22Rv1 (cell line): ENCODE measurements around the gene PLRG1.

Experiments used
- ZFX ChIP-seq: fragments of 450-650 bp; IDR thresholded peaks from 2 replicates; pipeline ENCODE4 v1.6.1; 2017; ENCODE audit warnings: antibody characterized with exemption, borderline replicate concordance
- TF ChIP-seq, protein P1 (sequence below): fragments of 450-650 bp; IDR thresholded peaks from 2 replicates; pipeline ENCODE4 v1.5.1; 2017; ENCODE audit warnings: mild to moderate bottlenecking

- TF ChIP-seq, protein P1, sequence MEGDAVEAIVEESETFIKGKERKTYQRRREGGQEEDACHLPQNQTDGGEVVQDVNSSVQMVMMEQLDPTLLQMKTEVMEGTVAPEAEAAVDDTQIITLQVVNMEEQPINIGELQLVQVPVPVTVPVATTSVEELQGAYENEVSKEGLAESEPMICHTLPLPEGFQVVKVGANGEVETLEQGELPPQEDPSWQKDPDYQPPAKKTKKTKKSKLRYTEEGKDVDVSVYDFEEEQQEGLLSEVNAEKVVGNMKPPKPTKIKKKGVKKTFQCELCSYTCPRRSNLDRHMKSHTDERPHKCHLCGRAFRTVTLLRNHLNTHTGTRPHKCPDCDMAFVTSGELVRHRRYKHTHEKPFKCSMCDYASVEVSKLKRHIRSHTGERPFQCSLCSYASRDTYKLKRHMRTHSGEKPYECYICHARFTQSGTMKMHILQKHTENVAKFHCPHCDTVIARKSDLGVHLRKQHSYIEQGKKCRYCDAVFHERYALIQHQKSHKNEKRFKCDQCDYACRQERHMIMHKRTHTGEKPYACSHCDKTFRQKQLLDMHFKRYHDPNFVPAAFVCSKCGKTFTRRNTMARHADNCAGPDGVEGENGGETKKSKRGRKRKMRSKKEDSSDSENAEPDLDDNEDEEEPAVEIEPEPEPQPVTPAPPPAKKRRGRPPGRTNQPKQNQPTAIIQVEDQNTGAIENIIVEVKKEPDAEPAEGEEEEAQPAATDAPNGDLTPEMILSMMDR: no peak
- TF ChIP-seq ZFX: no peak
Measured at GRCh38 chr4:154521607-154522006, 28.6 kb downstream of the PLRG1 start.
